Neural progenitor cell (in vitro differentiated cells): ENCODE measurements around the gene PI16. TPM values are rescaled to one million over a fixed set of nuclear protein-coding genes. Genes with fewer than 3 reads are reported as not detected.

Experiments
- DNase-seq: peaks from one replicate; pipeline ENCODE4 v3.0.0-alpha.2; 2016; ENCODE audit warnings: low spot score
- H2AFZ ChIP-seq: fragments of 200-600 bp; sonication (generic); replicated peaks from 2 replicates; pipeline ENCODE4 v1.6.1; 2016; ENCODE audit warnings: antibody characterized with exemption
- H3F3A ChIP-seq: fragments of 200-600 bp; sonication (generic); 2 replicates; pipeline ENCODE4 v1.6.1; 2016; ENCODE audit warnings: antibody characterized with exemption, low read depth
- H3K27ac ChIP-seq: fragments of 200-600 bp; sonication (generic); 2 replicates; pipeline ENCODE4 v1.5.1; 2016; ENCODE audit warnings: mild to moderate bottlenecking
- H3K27me3 ChIP-seq: fragments of 200-600 bp; sonication (generic); 2 replicates; pipeline ENCODE4 v1.6.1; 2016; ENCODE audit warnings: mild to moderate bottlenecking, moderate library complexity
- H3K36me3 ChIP-seq: fragments of 200-600 bp; sonication (generic); 2 replicates; pipeline ENCODE4 v1.5.1; 2016
- H3K4me1 ChIP-seq: fragments of 200-600 bp; sonication (generic); 2 replicates; pipeline ENCODE4 v1.6.1; 2016; ENCODE audit warnings: mixed run types
- H3K4me2 ChIP-seq: fragments of 200-600 bp; sonication (generic); 2 replicates; pipeline ENCODE4 v1.6.1; 2016
- H3K4me3 ChIP-seq: fragments of 200-600 bp; sonication (generic); 2 replicates; pipeline ENCODE4 v1.5.1; 2016
- H3K79me2 ChIP-seq: fragments of 200-600 bp; sonication (generic); 2 replicates; pipeline ENCODE4 v1.6.1; 2016; ENCODE audit warnings: low read depth
- H3K9ac ChIP-seq: fragments of 200-600 bp; sonication (generic); 2 replicates; pipeline ENCODE4 v1.6.1; 2016
- H3K9me3 ChIP-seq: fragments of 200-600 bp; sonication (generic); 2 replicates; pipeline ENCODE4 v1.5.1; 2016; ENCODE audit warnings: low read depth
- H4K20me1 ChIP-seq: fragments of 200-600 bp; sonication (generic); 2 replicates; pipeline ENCODE4 v1.6.1; 2016; ENCODE audit warnings: low read depth
- H3K27ac Mint-ChIP-seq: 3 replicates; pipeline ENCODE4 v1.8.0; 2021; ENCODE audit warnings: mixed read lengths
- H3K27me3 Mint-ChIP-seq: 2 replicates; pipeline ENCODE4 v1.8.0; 2022; ENCODE audit warnings: low read depth, mild to moderate bottlenecking, inconsistent platforms, moderate library complexity, mixed read lengths; ENCODE audit not compliant: insufficient read depth
- H3K36me3 Mint-ChIP-seq: 3 replicates; pipeline ENCODE4 v1.8.0; 2021; ENCODE audit warnings: mixed read lengths
- H3K4me1 Mint-ChIP-seq: 3 replicates; pipeline ENCODE4 v1.8.0; 2021; ENCODE audit warnings: mixed read lengths
- H3K4me3 Mint-ChIP-seq: 3 replicates; pipeline ENCODE4 v1.8.0; 2021; ENCODE audit warnings: mild to moderate bottlenecking, moderate library complexity, mixed read lengths
- H3K9me3 Mint-ChIP-seq: 3 replicates; pipeline ENCODE4 v1.8.0; 2020; ENCODE audit warnings: mixed read lengths
- CTCF ChIP-seq: fragments of 200-600 bp; sonication (generic); IDR thresholded peaks from 2 replicates; pipeline ENCODE4 v1.5.1; 2017; ENCODE audit warnings: antibody characterized with exemption, mild to moderate bottlenecking
- EZH2 ChIP-seq: fragments of 200-600 bp; sonication (generic); IDR thresholded peaks from 2 replicates; pipeline ENCODE4 v1.6.1; 2017; ENCODE audit warnings: antibody characterized with exemption, mild to moderate bottlenecking, moderate library complexity
- EZH2phosphoT487 ChIP-seq: fragments of 200-600 bp; sonication (generic); IDR thresholded peaks from 2 replicates; pipeline ENCODE4 v1.6.1; 2017; ENCODE audit warnings: antibody characterized with exemption
- total RNA-seq: library from RNA; depleted of rRNA; stranded (reverse); fragments of >200 nt; gene quantifications from 2 replicates; pipeline ENCODE4 v1.2.3, GENCODE V29; 2015; ENCODE audit warnings: low replicate concordance

Gene PI16
- total RNA-seq, 1 donor from 2014 or later, result not detected

- H3K4me3 ChIP-seq, result no peak overlapping the region
- Mint-ChIP-seq H3K27me3 (no peaks in the 10 kb centered on the region), H3K4me1 (peaks cover 15% of the 10 kb centered on the region), H3K9me3 (no peaks in the 10 kb centered on the region), H3K4me3 (no peak overlapping the region), H3K36me3 (peaks cover 9% of the 10 kb centered on the region), H3K27ac (no peak overlapping the region)
- no peak overlapping the region for H3K27ac ChIP-seq
- peak overlapping the region; percentile 31 for H3K4me2 ChIP-seq
- H2AFZ ChIP-seq, result no peak overlapping the region
- H3K36me3 ChIP-seq, result no peaks in the 10 kb centered on the region
- H3K9me3 ChIP-seq, result no peaks in the 10 kb centered on the region
- H3K79me2 ChIP-seq, result peaks cover 76% of the 10 kb centered on the region
- H3F3A ChIP-seq, result no peaks in the 10 kb centered on the region
- peaks cover 17% of the 10 kb centered on the region for H3K4me1 ChIP-seq
- H3K9ac ChIP-seq, result peak overlapping the region; percentile 27
- peaks cover 73% of the 10 kb centered on the region for H4K20me1 ChIP-seq
- peak; percentile 57 for DNase-seq
- no peak for TF ChIP-seq EZH2
- no peak for TF ChIP-seq EZH2phosphoT487
- TF ChIP-seq CTCF, result peak; percentile 33
- no peaks in the 10 kb centered on the region for H3K27me3 ChIP-seq
These were observed 26.5 kb downstream of the PI16 start for GRCh38 chr6:36980876-36981619.

GRCh38 chr6:36983538-36983937 lies 29.0 kb downstream of the PI16 start:
- H2AFZ ChIP-seq, result no peak overlapping the region
- H3K27ac ChIP-seq, result no peak overlapping the region
- peak overlapping the region; percentile 83 for H3K4me2 ChIP-seq
- H4K20me1 ChIP-seq, result peaks cover 66% of the 10 kb centered on the region
- TF ChIP-seq EZH2phosphoT487 (no peak), CTCF (no peak), EZH2 (no peak)
- Mint-ChIP-seq H3K4me3 (no peak overlapping the region), H3K27me3 (no peaks in the 10 kb centered on the region), H3K27ac (no peak overlapping the region), H3K4me1 (peaks cover 26% of the 10 kb centered on the region), H3K9me3 (no peaks in the 10 kb centered on the region), H3K36me3 (no peaks in the 10 kb centered on the region)
- H3K79me2 ChIP-seq, result peaks cover 82% of the 10 kb centered on the region
- no peak overlapping the region for H3K9ac ChIP-seq
- H3F3A ChIP-seq, result no peaks in the 10 kb centered on the region
- no peaks in the 10 kb centered on the region for H3K27me3 ChIP-seq
- peaks cover 23% of the 10 kb centered on the region for H3K4me1 ChIP-seq
- no peaks in the 10 kb centered on the region for H3K36me3 ChIP-seq
- no peak overlapping the region for H3K4me3 ChIP-seq
- no peaks in the 10 kb centered on the region for H3K9me3 ChIP-seq
- DNase-seq, result no peak

GRCh38 chr6:36984581-36985416 lies 30.3 kb downstream of the PI16 start:
- no peak for TF ChIP-seq EZH2
- TF ChIP-seq CTCF, result no peak
- TF ChIP-seq EZH2phosphoT487, result no peak
- Histone ChIP-seq H4K20me1 (peaks cover 56% of the 10 kb centered on the region), H2AFZ (peak overlapping the region; percentile 3), H3K9ac (peak overlapping the region; percentile 93), H3F3A (no peaks in the 10 kb centered on the region), H3K4me2 (peak overlapping the region; percentile 83), H3K4me3 (peak overlapping the region; percentile 98), H3K4me1 (peaks cover 23% of the 10 kb centered on the region), H3K27ac (peak overlapping the region; percentile 51), H3K79me2 (peaks cover 70% of the 10 kb centered on the region), H3K9me3 (no peaks in the 10 kb centered on the region), H3K36me3 (no peaks in the 10 kb centered on the region), H3K27me3 (no peaks in the 10 kb centered on the region)
- DNase-seq, result peak; percentile 84
- H3K27me3 Mint-ChIP-seq, result peaks cover 2% of the 10 kb centered on the region
- peaks cover 26% of the 10 kb centered on the region for H3K4me1 Mint-ChIP-seq
- no peak overlapping the region for H3K4me3 Mint-ChIP-seq
- H3K36me3 Mint-ChIP-seq, result no peaks in the 10 kb centered on the region
- H3K27ac Mint-ChIP-seq, result no peak overlapping the region
- no peaks in the 10 kb centered on the region for H3K9me3 Mint-ChIP-seq
